HCT116 (cell line): ENCODE data around the gene PPP1R15A. TPM values are rescaled to one million over a fixed set of nuclear protein-coding genes. Genes with fewer than 3 reads are reported as not detected.
"Not testable (repeated sequence)": the region's sequence is repeated elsewhere in the genome, so short reads cannot be mapped to it uniquely, and the experiment has no call there.

Source experiments
- ATAC-seq: fragments of 200-7000 bp; cut with Tn5 transposase; 2 replicates; pipeline ENCODE4 v1.9.1; 2020; ENCODE audit warnings: mild to moderate bottlenecking, moderate library complexity
- BruUV-seq: library from RNA; stranded (reverse); fragments of 400-500 nt; replicated peaks from 2 replicates; lab custom pipeline; 2021; lab: Mats Ljungman, UMichigan
- CTCF ChIA-PET: fragments of 300-600 bp; sonication (Branson Sonifier 250); formaldehyde crosslinking; loops from one replicate; lab custom pipeline; 2021; ENCODE audit warnings: antibody characterized with exemption; lab: Charles Lee
- POLR2A ChIA-PET: fragments of 300-600, 350-600 bp; sonication (Branson Sonifier 250); formaldehyde crosslinking; loops from one replicate; lab custom pipeline; 2021; ENCODE audit warnings: antibody characterized with exemption; lab: Charles Lee
- RAD21 ChIA-PET, 2 experiments: fragments of 300-600 bp; sonication (Branson Sonifier 250); formaldehyde crosslinking; loops; one replicate each; lab custom pipeline; 2023; ENCODE audit warnings: low total read pairs in 2 of 2; ENCODE audit not compliant: uncharacterized antibody in 2 of 2, unreplicated experiment in 2 of 2, low non-redundant PET in 1 of 2; lab: Charles Lee
- DNase-seq: peaks from one replicate; pipeline ENCODE4 v3.0.0-alpha.2; 2010; ENCODE audit warnings: low read depth, low spot score
- H2AFZ ChIP-seq: fragments of 200-600 bp; shearing (Covaris generic), sonication (generic); 2 replicates; pipeline ENCODE4 v1.6.1; 2017; ENCODE audit warnings: low read depth, mixed run types, mixed read lengths, antibody characterized with exemption, low read length; ENCODE audit not compliant: poor library complexity, severe bottlenecking
- H3K27ac ChIP-seq: 2 replicates; pipeline ENCODE4 v1.5.1; 2012; ENCODE audit warnings: low read depth, low read length
- H3K27me3 ChIP-seq: fragments of 200-600 bp; sonication (generic); 2 replicates; pipeline ENCODE4 v1.6.1; 2016; ENCODE audit warnings: mixed run types, low read length, mixed read lengths; ENCODE audit not compliant: insufficient read depth
- H3K36me3 ChIP-seq, 2 experiments: fragments of 200-500 bp in 1 of 2; fragments of 200-600 bp in 1 of 2; sonication (Bioruptor generic) in 1 of 2; sonication (generic) in 1 of 2; 2 replicates each; pipeline versions ENCODE4 v1.5.1 to v1.6.1; 2014 to 2016; ENCODE audit warnings: low read length in 2 of 2, inconsistent platforms in 1 of 2, mixed read lengths in 1 of 2, mixed run types in 1 of 2; ENCODE audit not compliant: insufficient read depth in 2 of 2, control insufficient read depth in 1 of 2
- H3K4me1 ChIP-seq, 2 experiments: fragments of 200-600 bp in 1 of 2; sonication (generic) in 1 of 2; 2 replicates each; pipeline versions ENCODE4 v1.5.1 to v1.6.1; 2012 to 2017; ENCODE audit warnings: low read length in 2 of 2, inconsistent platforms in 1 of 2, mild to moderate bottlenecking in 1 of 2, mixed read lengths in 1 of 2, mixed run types in 1 of 2, moderate library complexity in 1 of 2; ENCODE audit not compliant: insufficient read depth in 2 of 2, control insufficient read depth in 1 of 2
- H3K4me2 ChIP-seq: fragments of 200-600 bp; sonication (generic); 2 replicates; pipeline ENCODE4 v1.6.1; 2017; ENCODE audit warnings: mixed run types, low read length, mixed read lengths
- H3K4me3 ChIP-seq, 2 experiments: fragments of 200-600 bp in 1 of 2; sonication (generic) in 1 of 2; replicated peaks in 1 of 2; 2 replicates each; pipeline ENCODE4 v1.5.1; 2011 to 2016; ENCODE audit warnings: low read length in 2 of 2, control low read depth in 1 of 2, low read depth in 1 of 2, mild to moderate bottlenecking in 1 of 2, mixed read lengths in 1 of 2, mixed run types in 1 of 2
- H3K79me2 ChIP-seq: fragments of 200-600 bp; sonication (generic); 2 replicates; pipeline ENCODE4 v1.6.1; 2017; ENCODE audit warnings: mild to moderate bottlenecking, mixed run types, low read length, moderate library complexity, mixed read lengths; ENCODE audit not compliant: insufficient read depth
- H3K9ac ChIP-seq: fragments of 200-600 bp; sonication (generic); 2 replicates; pipeline ENCODE4 v1.6.1; 2016; ENCODE audit warnings: low read length, mixed read lengths
- H3K9me2 ChIP-seq: fragments of 200-600 bp; sonication (generic), shearing (Covaris generic); 2 replicates; pipeline ENCODE4 v1.6.1; 2017; ENCODE audit warnings: mixed run types, mild to moderate bottlenecking, moderate library complexity; ENCODE audit not compliant: insufficient read depth
- H3K9me3 ChIP-seq, 2 experiments: fragments of 200-500 bp in 1 of 2; fragments of 200-600 bp in 1 of 2; sonication (Bioruptor generic) in 1 of 2; sonication (generic) in 1 of 2; 2 replicates each; pipeline ENCODE4 v1.6.1; 2014 to 2017; ENCODE audit warnings: low read length in 2 of 2, mixed read lengths in 2 of 2, inconsistent platforms in 1 of 2, low read depth in 1 of 2, mild to moderate bottlenecking in 1 of 2, mixed run types in 1 of 2, moderate library complexity in 1 of 2; ENCODE audit not compliant: control insufficient read depth in 1 of 2, insufficient read depth in 1 of 2
- H4K20me1 ChIP-seq: fragments of 200-600 bp; sonication (generic), shearing (Covaris generic); 2 replicates; pipeline ENCODE4 v1.6.1; 2017; ENCODE audit warnings: mixed run types, mild to moderate bottlenecking, moderate library complexity; ENCODE audit not compliant: insufficient read depth
- ATF3 ChIP-seq: IDR thresholded peaks from 2 replicates; pipeline ENCODE4 v1.6.1; 2012
- CTCF ChIP-seq, 3 experiments: fragments of 200-600 bp in 1 of 3; sonication (generic) in 1 of 3; IDR thresholded peaks in 2 of 3; conservative IDR thresholded peaks in 1 of 3; 2 replicates each; pipeline ENCODE4 v1.5.1; 2012 to 2017; ENCODE audit warnings: low read depth in 2 of 3, low read length in 2 of 3, antibody characterized with exemption in 1 of 3, borderline replicate concordance in 1 of 3, control low read depth in 1 of 3, mild to moderate bottlenecking in 1 of 3, mixed read lengths in 1 of 3, mixed run types in 1 of 3, moderate library complexity in 1 of 3; ENCODE audit not compliant: insufficient read depth in 1 of 3
- EGR1 ChIP-seq: IDR thresholded peaks from 2 replicates; pipeline ENCODE4 v1.6.1; 2012; ENCODE audit warnings: low read depth
- ELF1 ChIP-seq: IDR thresholded peaks from 2 replicates; pipeline ENCODE4 v1.6.1; 2012; ENCODE audit warnings: low read depth, borderline replicate concordance
- EZH2phosphoT487 ChIP-seq: fragments of 200-600 bp; IDR thresholded peaks from 2 replicates; pipeline ENCODE4 v1.6.1; 2018; ENCODE audit warnings: antibody characterized with exemption, borderline replicate concordance
- FOSL1 ChIP-seq: IDR thresholded peaks from 2 replicates; pipeline ENCODE4 v1.6.1; 2012; ENCODE audit warnings: low read depth
- SIN3A ChIP-seq: IDR thresholded peaks from 2 replicates; pipeline ENCODE4 v1.6.1; 2012; ENCODE audit warnings: low read depth
- SRF ChIP-seq: IDR thresholded peaks from 2 replicates; pipeline ENCODE4 v1.6.1; 2012; ENCODE audit warnings: low read depth
- ZNF274 ChIP-seq: fragments of 200-500 bp; sonication (Bioruptor generic); IDR thresholded peaks from 2 replicates; pipeline ENCODE4 v1.6.1; 2014; ENCODE audit warnings: mild to moderate bottlenecking, low read depth, low read length, inconsistent platforms
- intact Hi-C: fragments of 100-400 bp; cut with micrococcal nuclease; formaldehyde crosslinking; loops from 2 replicates; pipeline ENCODE4 v1.10.0; 2022
- total RNA-seq: library from RNA; stranded (reverse); gene quantifications from one replicate; pipeline ENCODE4 v1.2.1, GENCODE V29; 2021; ENCODE audit not compliant: unreplicated experiment

The PPP1R15A gene
- total RNA-seq, 1 experiment from 2014 or later: 50.3 TPM

- no peak overlapping the region for H3K4me3 ChIP-seq
- no peaks in the 10 kb centered on the region for H3K9me3 ChIP-seq
- H3K79me2 ChIP-seq: no peaks in the 10 kb centered on the region
- intact Hi-C loops: no loop called here
- H3K9me2 ChIP-seq: no peaks in the 10 kb centered on the region
- no peak for TF ChIP-seq SRF
- TF ChIP-seq SIN3A: no peak
- TF ChIP-seq FOSL1: no peak
- no peak overlapping the region for H3K27ac ChIP-seq
- POLR2A ChIA-PET: no interaction called here
- H4K20me1 ChIP-seq: no peaks in the 10 kb centered on the region
- DNase-seq (no peak), ATAC-seq (no peak)
- H3K4me2 ChIP-seq: no peak overlapping the region
- no peaks in the 10 kb centered on the region for H3K36me3 ChIP-seq
- H3K27me3 ChIP-seq: no peaks in the 10 kb centered on the region
- CTCF ChIA-PET: no interaction called here
- no peak overlapping the region for H3K9ac ChIP-seq
- no TSS peak for BruUV-seq
- peaks cover 0 to 6% of the 10 kb centered on the region in 2 experiments; a peak in 2 of 4 replicates for H3K4me1 ChIP-seq
- no peak overlapping the region for H2AFZ ChIP-seq
- RAD21 ChIA-PET: no interaction called here
These were observed 11.5 kb downstream of the PPP1R15A start for GRCh38 chr19:48883726-48884125.

- TF ChIP-seq ZNF274 (no peak), EGR1 (no peak), ATF3 (no peak), CTCF (IDR thresholded peaks at IDR 0.05 in 2 of 3, conservative IDR thresholded peaks at IDR 0.05 in 1 of 3; ENCODE audit: borderline replicate concordance in 1 of 3, insufficient read depth in 1 of 3, low read depth in 2 of 3, low read length in 2 of 3) (no peak), ELF1 (no peak), EZH2phosphoT487 (no peak)
- Histone ChIP-seq H3K9me2 (no peaks in the 10 kb centered on the region), H3K9me3 (no peaks in the 10 kb centered on the region), H3K4me3 (no peak overlapping the region), H3K9ac (no peak overlapping the region), H3K27me3 (no peaks in the 10 kb centered on the region), H3K79me2 (no peaks in the 10 kb centered on the region), H3K27ac (no peak overlapping the region), H3K4me1 (peaks cover 0 to 10% of the 10 kb centered on the region in 2 experiments; a peak in 2 of 4 replicates), H4K20me1 (no peaks in the 10 kb centered on the region), H3K36me3 (no peaks in the 10 kb centered on the region), H3K4me2 (no peak overlapping the region), H2AFZ (no peak overlapping the region)
- POLR2A ChIA-PET: interaction anchor here (1.1 kb wide), 1 partner anchor 9 kb away, joined by 3 read pairs; no protein-coding TSS in a partner anchor
- intact Hi-C loops: no loop called here
- no peak for DNase-seq
- ATAC-seq: no peak
- no TSS peak for BruUV-seq
- CTCF ChIA-PET: no interaction called here
- RAD21 ChIA-PET: no interaction called here
These were observed 15.8 kb downstream of the PPP1R15A start for GRCh38 chr19:48887861-48888612.

GRCh38 chr19:48889496-48889895 is 17.3 kb downstream of the PPP1R15A start:
- H2AFZ ChIP-seq, H3K36me3 ChIP-seq, BruUV-seq, H3K79me2 ChIP-seq, H3K4me1 ChIP-seq, H3K4me3 ChIP-seq, DNase-seq, H3K9me3 ChIP-seq, H3K9ac ChIP-seq, ATAC-seq, CTCF ChIA-PET, H4K20me1 ChIP-seq, H3K27me3 ChIP-seq, intact Hi-C loops, H3K4me2 ChIP-seq, RAD21 ChIA-PET, H3K27ac ChIP-seq, H3K9me2 ChIP-seq: not testable (repeated sequence)
- POLR2A ChIA-PET: interaction anchor here (1.1 kb wide), 2 partner anchors 10 to 17 kb away, joined by 3 to 6 read pairs; partner anchors contain the start of gene PPP1R15A
